ENCODE measurements around the gene CD24.

DNA sequence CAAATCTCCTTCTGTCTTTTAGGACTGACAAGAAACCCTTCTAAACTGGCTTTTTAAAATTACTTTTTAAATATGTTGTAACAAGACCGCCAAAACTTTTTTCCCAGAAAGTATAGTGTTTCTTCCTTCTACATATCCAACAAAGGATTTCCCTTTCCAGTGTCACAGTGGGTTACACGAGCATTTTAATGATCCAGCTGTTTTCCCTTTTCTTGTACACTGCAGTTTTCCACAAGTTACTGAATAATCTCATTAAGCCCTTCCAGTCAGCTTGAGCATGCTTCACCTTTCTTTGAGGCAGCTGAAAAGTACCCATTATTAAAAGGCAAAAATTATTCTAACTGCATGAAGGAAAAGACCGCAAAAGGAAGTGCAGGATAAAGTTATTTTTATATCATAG, 48.6 kb downstream of the CD24 start:
- TF ChIP-seq TRIM28 (IDR thresholded peaks at IDR 0.05; ENCODE audit: borderline replicate concordance, low read length) (no peak), ZNF248 (tag by site-specific recombination; IDR thresholded peaks at IDR 0.05) (no peak), ZNF292 (tag by site-specific recombination; IDR thresholded peaks at IDR 0.05; ENCODE audit: borderline replicate concordance, low read depth) (no peak)
- TF ChIP-seq, protein P1, sequence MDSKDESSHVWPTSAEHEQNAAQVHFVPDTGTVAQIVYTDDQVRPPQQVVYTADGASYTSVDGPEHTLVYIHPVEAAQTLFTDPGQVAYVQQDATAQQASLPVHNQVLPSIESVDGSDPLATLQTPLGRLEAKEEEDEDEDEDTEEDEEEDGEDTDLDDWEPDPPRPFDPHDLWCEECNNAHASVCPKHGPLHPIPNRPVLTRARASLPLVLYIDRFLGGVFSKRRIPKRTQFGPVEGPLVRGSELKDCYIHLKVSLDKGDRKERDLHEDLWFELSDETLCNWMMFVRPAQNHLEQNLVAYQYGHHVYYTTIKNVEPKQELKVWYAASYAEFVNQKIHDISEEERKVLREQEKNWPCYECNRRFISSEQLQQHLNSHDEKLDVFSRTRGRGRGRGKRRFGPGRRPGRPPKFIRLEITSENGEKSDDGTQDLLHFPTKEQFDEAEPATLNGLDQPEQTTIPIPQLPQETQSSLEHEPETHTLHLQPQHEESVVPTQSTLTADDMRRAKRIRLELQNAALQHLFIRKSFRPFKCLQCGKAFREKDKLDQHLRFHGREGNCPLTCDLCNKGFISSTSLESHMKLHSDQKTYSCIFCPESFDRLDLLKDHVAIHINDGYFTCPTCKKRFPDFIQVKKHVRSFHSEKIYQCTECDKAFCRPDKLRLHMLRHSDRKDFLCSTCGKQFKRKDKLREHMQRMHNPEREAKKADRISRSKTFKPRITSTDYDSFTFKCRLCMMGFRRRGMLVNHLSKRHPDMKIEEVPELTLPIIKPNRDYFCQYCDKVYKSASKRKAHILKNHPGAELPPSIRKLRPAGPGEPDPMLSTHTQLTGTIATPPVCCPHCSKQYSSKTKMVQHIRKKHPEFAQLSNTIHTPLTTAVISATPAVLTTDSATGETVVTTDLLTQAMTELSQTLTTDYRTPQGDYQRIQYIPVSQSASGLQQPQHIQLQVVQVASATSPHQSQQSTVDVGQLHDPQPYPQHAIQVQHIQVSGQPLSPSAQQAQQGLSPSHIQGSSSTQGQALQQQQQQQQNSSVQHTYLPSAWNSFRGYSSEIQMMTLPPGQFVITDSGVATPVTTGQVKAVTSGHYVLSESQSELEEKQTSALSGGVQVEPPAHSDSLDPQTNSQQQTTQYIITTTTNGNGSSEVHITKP (tag by site-specific recombination; IDR thresholded peaks at IDR 0.05) = no peak
- TF ChIP-seq, protein P2, sequence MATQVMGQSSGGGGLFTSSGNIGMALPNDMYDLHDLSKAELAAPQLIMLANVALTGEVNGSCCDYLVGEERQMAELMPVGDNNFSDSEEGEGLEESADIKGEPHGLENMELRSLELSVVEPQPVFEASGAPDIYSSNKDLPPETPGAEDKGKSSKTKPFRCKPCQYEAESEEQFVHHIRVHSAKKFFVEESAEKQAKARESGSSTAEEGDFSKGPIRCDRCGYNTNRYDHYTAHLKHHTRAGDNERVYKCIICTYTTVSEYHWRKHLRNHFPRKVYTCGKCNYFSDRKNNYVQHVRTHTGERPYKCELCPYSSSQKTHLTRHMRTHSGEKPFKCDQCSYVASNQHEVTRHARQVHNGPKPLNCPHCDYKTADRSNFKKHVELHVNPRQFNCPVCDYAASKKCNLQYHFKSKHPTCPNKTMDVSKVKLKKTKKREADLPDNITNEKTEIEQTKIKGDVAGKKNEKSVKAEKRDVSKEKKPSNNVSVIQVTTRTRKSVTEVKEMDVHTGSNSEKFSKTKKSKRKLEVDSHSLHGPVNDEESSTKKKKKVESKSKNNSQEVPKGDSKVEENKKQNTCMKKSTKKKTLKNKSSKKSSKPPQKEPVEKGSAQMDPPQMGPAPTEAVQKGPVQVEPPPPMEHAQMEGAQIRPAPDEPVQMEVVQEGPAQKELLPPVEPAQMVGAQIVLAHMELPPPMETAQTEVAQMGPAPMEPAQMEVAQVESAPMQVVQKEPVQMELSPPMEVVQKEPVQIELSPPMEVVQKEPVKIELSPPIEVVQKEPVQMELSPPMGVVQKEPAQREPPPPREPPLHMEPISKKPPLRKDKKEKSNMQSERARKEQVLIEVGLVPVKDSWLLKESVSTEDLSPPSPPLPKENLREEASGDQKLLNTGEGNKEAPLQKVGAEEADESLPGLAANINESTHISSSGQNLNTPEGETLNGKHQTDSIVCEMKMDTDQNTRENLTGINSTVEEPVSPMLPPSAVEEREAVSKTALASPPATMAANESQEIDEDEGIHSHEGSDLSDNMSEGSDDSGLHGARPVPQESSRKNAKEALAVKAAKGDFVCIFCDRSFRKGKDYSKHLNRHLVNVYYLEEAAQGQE (tag by site-specific recombination; IDR thresholded peaks at IDR 0.05) = no peak
- TF ChIP-seq, protein P3, sequence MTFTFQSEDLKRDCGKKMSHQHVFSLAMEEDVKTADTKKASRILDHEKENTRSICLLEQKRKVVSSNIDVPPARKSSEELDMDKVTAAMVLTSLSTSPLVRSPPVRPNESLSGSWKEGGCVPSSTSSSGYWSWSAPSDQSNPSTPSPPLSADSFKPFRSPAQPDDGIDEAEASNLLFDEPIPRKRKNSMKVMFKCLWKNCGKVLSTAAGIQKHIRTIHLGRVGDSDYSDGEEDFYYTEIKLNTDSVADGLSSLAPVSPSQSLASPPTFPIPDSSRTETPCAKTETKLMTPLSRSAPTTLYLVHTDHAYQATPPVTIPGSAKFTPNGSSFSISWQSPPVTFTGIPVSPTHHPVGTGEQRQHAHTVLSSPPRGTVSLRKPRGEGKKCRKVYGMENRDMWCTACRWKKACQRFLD (tag by site-specific recombination; IDR thresholded peaks at IDR 0.05) = no peak

All from HEK293 (cell line).